GM21723 (cell line): ENCODE measurements around the gene CKLF.
A peak's percentile ranks its signal among the peaks of the same experiment; 100 is the strongest.
"Not testable (repeated sequence)": the region's sequence is repeated elsewhere in the genome, so short reads cannot be mapped to it uniquely, and the experiment has no call there.

Source experiments
- ATAC-seq: cut with Tn5 transposase; IDR thresholded peaks from one replicate; pipeline ENCODE4 v1.9.1; 2021; ENCODE audit warnings: mild to moderate bottlenecking, moderate library complexity; ENCODE audit not compliant: unreplicated experiment

The CKLF gene

DNA sequence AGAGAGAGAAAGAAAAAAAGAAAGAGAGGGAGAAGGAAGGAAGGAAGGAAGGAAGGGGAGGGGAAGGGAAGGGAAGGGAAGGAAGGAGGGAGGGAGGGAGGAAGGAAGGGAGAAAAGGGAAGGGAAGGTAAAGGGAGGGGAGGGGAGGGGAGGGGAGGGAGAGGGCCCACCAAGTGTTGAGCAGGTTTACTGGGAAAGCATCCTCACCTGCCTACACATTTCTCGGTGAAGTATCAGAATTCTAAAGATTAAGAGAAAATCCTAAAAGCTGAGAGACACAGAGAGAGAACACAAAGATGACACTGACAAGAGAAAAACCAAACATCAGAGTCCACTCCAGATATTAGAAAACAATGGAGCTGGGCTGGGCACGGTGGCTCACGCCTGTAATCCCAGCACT lies 39.9 kb downstream of the CKLF start:
- ATAC-seq, result no peak

DNA sequence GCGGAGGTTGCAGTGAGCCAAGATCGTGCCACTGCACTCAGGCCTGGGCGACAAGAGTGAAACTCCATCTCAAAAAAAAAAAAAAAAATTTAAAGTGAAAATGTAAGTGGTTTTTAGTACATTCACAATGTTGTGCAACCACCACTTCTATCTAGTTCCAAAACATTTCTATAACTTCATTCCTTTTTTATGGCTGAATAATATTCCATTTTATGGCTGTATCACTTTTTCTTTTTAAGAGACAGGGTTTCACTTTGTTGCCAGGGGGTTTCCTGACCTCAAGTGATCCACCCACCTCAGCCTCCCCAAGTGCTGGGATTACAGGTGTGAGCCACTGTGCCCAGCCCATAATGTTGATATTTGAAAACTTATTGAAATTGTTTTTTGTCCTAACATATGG lies 40.4 kb downstream of the CKLF start:
- no peak for ATAC-seq

GRCh38 chr16:66594739-66595138 lies 42.4 kb downstream of the CKLF start:
- ATAC-seq, result no peak

- ATAC-seq, result not testable (repeated sequence)
Measured at GRCh38 chr16:66596559-66596958, 44.2 kb downstream of the CKLF start.

- no peak for ATAC-seq
Measured at GRCh38 chr16:66596986-66597848, 44.8 kb downstream of the CKLF start.

DNA sequence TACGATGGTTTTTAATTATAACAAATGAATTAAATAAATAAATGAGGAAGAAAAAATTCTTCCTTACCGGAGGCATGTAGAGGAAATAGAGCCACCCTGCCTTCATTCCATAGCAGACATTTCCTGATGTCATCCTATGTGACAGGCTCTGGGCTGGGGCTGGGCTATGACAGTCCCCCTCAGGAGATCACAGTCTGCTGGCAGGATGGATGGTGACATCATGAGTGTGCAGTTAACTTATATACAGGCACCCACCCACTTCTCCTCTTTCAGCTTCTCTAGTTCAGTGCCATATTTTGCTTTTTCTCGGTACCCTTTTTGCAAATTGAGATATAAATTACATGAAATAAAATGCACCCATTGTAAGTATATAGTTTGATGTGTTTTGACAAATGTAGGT lies 45.7 kb downstream of the CKLF start:
- no peak for ATAC-seq

DNA sequence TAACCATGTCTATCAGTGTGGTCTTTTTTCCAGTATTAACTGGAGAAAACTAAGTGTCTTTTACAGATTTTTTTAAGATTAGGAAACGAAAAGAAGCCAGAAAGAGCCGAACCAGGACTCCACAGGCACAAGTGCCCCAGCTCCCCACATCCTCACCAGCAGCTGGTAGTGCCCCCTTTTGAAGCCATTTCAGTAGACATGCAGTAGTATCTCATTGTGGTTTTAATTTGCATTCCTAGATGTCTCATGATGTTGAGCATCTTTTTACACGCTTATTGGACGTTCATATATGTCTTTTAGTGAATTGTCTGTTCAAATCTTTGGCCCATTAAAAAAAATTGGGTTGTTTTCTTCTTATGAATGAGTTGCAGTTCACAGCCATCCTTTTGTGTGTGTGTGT lies 47.4 kb downstream of the CKLF start:
- ATAC-seq, result no peak

DNA sequence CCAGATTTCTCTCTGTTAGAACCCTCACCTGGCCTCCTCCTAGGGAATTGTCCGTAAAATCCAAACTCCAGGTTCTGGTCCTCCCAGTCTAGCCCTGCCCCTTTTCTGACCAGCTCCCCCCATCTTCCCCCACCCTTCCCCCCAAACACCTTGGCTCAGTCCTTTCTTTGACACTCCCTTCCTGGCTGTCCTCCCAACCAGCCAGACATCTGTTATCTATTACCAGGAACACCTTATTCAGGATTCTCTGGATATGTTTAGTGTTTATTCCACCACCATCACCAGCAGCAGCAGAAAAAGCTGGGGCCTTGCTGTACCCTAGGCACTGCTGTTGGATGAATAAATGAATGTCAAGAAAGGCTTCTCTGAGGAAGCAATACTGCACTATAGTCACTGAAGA lies 48.1 kb downstream of the CKLF start:
- ATAC-seq, result no peak

- no peak for ATAC-seq
Measured at GRCh38 chr16:66601471-66601870, 49.1 kb downstream of the CKLF start.

DNA sequence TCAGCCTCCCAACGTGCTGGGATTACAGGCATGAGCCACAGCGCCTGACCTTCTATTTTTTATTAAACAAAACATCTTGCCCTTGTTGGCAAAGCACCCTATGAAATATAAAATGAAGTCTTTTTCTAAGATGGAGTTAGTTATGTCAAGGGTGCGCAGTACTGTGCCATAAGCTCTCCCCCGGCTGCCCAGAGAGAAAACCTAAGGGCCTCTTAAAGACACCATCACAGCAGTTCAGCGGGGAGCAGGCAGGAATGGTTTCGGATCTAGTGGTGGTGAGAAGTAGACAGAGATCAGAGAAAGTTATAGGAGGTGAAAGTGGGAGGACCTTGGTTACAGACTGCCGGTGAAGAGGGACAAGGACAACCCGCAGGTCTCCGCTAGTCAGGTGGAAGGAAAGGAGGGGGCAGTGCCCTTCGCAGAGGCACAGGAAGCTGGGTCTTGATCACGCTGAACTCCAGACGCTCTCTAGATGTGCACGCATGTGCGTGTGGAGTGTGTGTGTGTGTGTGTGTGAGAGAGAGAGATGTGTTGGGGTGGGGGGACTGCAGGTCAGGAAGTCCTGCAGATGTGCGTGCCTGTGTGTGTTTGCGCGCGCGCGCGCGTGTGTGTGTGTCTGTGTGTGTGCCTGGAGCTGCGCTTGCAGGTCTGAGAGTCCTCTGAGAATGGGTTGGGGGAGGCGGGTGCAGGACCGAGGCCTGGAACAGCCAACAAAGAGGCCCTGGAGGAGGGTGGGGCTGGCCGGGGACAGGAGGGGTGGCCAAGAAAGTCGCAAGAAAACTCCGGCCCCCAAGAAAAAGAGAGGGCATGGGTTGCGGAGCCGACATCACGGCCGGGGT lies 51.4 kb downstream of the CKLF start:
- ATAC-seq, result no peak

GRCh38 chr16:66604376-66605176 lies 52.2 kb downstream of the CKLF start, which contains the start of gene CMTM3:
Gene CMTM3 (plus strand): TSS chr16:66604704. CDS start chr16:66604806, 102 bp downstream.
- peak; percentile 61 for ATAC-seq

DNA sequence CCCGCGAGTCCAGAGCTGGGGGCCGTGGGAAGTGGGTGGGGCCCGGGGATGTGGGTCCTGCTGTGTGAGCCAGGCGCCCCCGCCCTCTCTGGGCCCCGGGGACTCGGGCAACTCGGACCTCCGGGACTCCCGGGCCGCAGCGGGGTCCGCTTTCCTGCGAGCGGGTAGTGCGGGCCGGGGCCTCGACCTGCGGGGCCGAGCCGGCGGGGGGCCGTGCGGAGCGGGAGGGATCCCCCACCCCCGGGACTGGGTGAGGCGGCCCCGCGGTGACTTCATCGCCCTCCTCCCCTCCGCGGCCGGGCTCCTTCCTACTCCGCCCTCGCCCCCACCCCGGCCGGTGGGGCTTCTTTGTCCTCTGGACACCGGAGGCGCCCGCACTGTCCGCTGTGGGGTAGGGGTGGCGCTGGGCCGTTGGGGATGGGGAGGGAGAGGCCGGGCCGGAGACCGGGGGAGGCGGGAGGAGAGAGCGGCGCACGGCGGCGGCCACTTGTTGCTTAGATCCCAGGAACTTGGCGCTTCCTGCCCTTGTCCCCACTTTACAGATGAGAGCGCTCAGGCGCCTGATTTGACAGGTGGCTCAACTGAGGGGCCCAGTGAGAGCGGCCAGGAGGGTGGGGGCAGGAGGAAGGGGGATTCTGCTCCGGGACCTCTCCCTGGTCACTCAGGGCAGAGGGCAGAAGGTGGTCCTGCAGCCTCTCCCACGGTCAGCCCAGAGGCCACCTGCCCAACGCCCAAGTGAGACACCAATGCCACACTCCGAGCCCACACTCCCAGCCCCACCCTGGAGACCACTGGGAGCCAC lies 53.0 kb downstream of the CKLF start:
- peak; percentile 12 for ATAC-seq

DNA sequence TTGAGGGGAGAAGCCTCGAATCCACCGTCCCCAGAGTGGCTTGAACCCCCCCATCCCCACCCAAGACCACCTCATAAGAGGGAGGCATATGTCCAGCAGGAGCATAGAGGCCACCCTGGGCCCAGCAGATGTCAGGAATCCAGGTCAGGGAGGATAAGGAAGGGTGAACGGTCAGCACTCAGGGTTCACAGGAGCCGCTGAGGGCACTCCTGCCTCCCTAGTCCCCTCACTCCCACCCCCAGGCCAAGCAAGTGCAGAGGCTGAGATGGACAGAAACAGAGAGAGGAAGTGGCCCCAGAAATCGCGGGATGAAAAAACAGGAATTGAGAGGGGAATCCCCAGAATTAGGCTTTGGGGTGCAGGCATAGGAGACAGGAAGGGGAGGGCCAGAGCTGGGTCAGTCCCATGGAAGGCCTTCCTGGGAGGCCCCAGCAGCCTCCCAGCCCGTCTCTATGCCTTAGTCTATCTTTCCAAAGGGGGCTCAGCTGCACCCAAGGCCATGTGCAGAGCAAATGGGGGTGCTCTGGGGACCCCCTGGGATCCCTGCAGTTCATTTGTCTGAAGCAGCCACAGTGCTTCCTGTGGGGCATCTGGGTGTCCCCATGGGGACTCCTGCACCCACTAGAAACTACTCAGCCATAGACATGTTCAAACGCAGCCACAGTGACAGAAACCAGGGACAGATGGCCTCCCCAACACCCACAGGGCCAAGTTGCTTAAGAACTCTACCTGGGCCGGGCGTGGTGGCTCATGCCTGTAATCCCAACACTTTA lies 53.8 kb downstream of the CKLF start:
- peak; percentile 54 for ATAC-seq

- ATAC-seq, result peak; percentile 41
Measured at GRCh38 chr16:66608241-66609138, 56.1 kb downstream of the CKLF start.

DNA sequence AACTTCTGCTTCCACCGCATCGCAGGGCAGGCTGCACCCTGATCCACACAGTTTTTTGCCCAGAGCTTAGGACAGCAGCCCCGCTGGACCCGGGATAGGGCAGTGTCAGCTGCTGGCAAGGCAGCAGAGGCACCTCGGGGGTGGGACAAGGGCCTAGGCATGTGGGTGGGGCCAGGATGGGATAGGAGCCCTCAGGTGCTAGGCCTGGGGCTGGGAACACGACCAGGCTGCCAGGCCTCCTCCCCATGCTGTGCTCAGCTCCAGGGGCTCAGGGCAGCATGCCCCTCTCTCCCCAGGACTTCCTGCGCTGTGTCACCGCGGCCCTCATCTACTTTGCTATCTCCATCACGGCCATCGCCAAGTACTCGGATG lies 56.7 kb downstream of the CKLF start:
- ATAC-seq, result no peak

DNA sequence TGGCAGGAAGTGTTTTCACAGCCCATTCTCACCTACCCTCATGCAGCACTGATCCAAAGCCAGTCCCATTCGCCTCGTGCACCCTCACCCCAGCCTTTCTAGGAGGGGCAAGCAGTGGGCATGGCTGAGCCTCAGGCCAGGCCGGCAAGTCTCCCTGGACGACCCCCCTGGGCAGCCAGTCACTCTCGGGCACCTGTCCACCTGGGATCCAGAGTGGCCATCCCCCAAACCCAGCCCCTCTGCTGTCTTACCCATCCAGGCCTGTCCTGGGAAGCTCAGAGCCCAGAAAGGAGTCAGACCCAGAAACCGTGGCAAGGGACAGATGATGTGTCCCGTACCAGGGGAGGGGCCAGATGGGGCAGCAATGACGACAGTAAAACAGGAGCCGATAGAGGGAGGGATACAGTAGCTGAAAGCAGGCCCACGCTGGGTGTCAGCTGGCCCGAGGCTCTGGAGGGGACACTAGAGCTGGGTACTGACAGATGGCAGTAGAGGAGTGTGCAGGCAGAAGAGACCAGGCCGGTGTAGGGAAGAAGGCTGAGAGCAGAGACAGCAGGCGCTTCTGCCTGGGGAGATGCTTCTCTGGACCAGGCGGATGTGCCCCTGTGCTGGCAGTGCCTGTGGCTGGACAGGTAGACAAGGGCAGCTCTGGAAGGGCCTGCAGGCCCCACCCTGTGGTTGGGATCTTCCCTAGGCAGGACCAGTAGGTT lies 57.9 kb downstream of the CKLF start:
- ATAC-seq, result no peak

DNA sequence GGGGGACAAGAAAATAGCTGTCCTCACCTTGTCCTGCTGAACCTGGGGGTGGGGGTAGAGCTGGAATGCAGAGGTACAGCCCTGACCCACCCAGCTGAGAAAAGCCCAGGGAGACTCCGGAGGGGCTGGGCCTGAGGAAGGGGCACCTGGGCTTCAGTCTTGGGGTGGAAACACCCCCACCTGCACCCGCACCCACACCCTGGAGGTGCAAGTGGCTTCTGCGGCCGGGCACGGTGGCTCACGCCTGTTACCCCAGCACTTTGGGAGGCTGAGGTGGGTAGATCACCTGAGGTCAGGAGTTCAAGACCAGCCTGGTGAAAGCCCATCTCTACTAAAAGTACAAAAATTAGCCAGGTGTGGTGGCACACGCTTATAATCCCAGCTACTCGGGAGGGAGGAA lies 59.5 kb downstream of the CKLF start:
- not testable (repeated sequence) for ATAC-seq

GRCh38 chr16:66612422-66612821 lies 60.0 kb downstream of the CKLF start:
- ATAC-seq, result no peak
